Right lobe of liver (tissue), 4 donors: ENCODE measurements around the gene LEF1.

Source experiments
- POLR2A ChIP-seq: fragments of 450-650 bp; IDR thresholded peaks from one replicate; pipeline ENCODE4 v1.6.1; 2017; ENCODE audit warnings: antibody characterized with exemption, mild to moderate bottlenecking
- TF ChIP-seq, protein P1 (sequence below), 4 donors: fragments of 200-600 bp in 3 of 4; fragments of 450-650 bp in 1 of 4; IDR thresholded peaks; one replicate each; pipeline versions ENCODE4 v1.5.1 to v1.8.0; 2016 to 2022; ENCODE audit warnings: antibody characterized with exemption in 4 of 4, mild to moderate bottlenecking in 2 of 4
- donor health status: DM: no; HTN: no; CAD: no.
- donor health status: DM: no; HTN: no; CAD: no.
- donor health status: DM: no; HTN: yes; CAD: no.

DNA sequence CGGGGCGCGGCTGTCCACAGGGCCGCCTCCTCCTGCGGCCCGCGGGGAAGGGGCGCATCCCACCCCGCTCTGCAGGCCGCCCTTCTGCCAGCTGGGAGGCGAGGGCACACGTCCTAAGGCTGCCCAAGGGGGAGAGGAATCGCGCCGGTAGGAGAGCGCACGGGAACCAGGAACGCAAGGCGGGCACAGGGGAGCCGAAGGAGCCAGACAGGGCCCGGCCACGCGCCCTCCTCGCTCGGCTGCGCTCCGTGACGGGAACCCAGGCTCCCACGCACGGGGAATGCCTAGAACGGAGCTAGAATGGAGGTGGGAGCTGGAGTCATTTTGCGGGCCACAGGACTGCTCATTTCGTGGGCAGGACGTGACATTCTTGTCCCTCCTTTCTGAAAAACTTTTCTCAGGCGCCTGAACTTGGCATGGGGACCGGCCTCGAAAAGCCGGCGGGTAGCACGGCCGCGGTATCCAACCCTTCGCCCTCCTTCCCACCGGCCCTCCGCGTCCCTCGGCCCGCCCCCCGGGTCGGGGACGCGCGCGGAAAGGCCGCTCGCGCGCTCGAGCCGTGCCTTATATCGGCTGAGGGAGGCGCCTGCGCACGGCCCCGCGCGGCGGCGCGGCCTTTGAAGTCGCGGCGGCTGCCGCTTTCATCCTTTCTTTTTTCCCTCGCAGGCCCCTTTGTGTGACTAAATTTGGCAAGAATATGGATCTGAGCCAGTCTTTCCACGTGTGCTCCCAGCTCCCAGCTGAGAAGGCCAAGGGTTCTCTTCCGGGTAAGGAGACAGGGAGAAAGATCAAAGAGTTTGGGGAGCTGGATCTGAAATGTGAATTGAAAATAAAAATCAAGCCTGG is 4.2 kb upstream of the LEF1 start:
- TF ChIP-seq, protein P1, sequence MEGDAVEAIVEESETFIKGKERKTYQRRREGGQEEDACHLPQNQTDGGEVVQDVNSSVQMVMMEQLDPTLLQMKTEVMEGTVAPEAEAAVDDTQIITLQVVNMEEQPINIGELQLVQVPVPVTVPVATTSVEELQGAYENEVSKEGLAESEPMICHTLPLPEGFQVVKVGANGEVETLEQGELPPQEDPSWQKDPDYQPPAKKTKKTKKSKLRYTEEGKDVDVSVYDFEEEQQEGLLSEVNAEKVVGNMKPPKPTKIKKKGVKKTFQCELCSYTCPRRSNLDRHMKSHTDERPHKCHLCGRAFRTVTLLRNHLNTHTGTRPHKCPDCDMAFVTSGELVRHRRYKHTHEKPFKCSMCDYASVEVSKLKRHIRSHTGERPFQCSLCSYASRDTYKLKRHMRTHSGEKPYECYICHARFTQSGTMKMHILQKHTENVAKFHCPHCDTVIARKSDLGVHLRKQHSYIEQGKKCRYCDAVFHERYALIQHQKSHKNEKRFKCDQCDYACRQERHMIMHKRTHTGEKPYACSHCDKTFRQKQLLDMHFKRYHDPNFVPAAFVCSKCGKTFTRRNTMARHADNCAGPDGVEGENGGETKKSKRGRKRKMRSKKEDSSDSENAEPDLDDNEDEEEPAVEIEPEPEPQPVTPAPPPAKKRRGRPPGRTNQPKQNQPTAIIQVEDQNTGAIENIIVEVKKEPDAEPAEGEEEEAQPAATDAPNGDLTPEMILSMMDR (IDR thresholded peaks at IDR 0.05), result no peak
- no peak for TF ChIP-seq POLR2A
